IMR-90 (cell line): ENCODE measurements around the gene NOS1AP. TPM values are rescaled to one million over a fixed set of nuclear protein-coding genes. Genes with fewer than 3 reads are reported as not detected.

ENCODE experiments used
- ATAC-seq: fragments of 200-7000 bp; cut with Tn5 transposase; 2 replicates; pipeline ENCODE4 v1.9.1; 2020; ENCODE audit warnings: low read depth, mild to moderate bottlenecking, moderate library complexity
- BruUV-seq: library from RNA; stranded (reverse); fragments of 400-500 nt; replicated peaks from 2 replicates; lab custom pipeline; 2021; lab: Mats Ljungman, UMichigan
- CTCF ChIA-PET: fragments of 300-600 bp; formaldehyde crosslinking; extraction: SDS; loops from one replicate; lab custom pipeline; 2021; ENCODE audit warnings: antibody characterized with exemption; lab: Yijun Ruan, JAX
- POLR2A ChIA-PET: fragments of 300-600 bp; sonication (Branson Sonifier 250); formaldehyde crosslinking; loops from one replicate; lab custom pipeline; 2022; ENCODE audit warnings: antibody characterized with exemption; ENCODE audit not compliant: unreplicated experiment; lab: Charles Lee
- DNase-seq: peaks from one replicate; pipeline ENCODE4 v3.0.0; 2013
- H2AFZ ChIP-seq: replicated peaks from 2 replicates; pipeline ENCODE3; 2013; ENCODE audit warnings: low read length, mild to moderate bottlenecking; ENCODE audit not compliant: poor library complexity
- H2AK5ac ChIP-seq: 2 replicates; pipeline ENCODE4 v1.6.1; 2013; ENCODE audit warnings: low read depth, low read length, inconsistent platforms
- H2AK9ac ChIP-seq: replicated peaks from 2 replicates; pipeline ENCODE3; 2013; ENCODE audit warnings: mild to moderate bottlenecking, low read depth, low read length, moderate library complexity; ENCODE audit not compliant: poor library complexity
- H2BK120ac ChIP-seq: 2 replicates; pipeline ENCODE4 v1.6.1; 2013; ENCODE audit warnings: low read depth, low read length, inconsistent platforms
- H2BK15ac ChIP-seq: 3 replicates; pipeline ENCODE4 v1.6.1; 2013; ENCODE audit warnings: low read depth, low read length, inconsistent platforms
- H2BK20ac ChIP-seq: 2 replicates; pipeline ENCODE4 v1.6.1; 2013; ENCODE audit warnings: low read depth, mild to moderate bottlenecking, inconsistent platforms, low read length, moderate library complexity
- H2BK5ac ChIP-seq: 2 replicates; pipeline ENCODE4 v1.6.1; 2013; ENCODE audit warnings: mild to moderate bottlenecking, low read depth, low read length, inconsistent platforms; ENCODE audit not compliant: poor library complexity, severe bottlenecking
- H3K14ac ChIP-seq: replicated peaks from 2 replicates; pipeline ENCODE4 v1.6.1; 2013; ENCODE audit warnings: low read depth, low read length, inconsistent platforms
- H3K18ac ChIP-seq: 2 replicates; pipeline ENCODE4 v1.6.1; 2013; ENCODE audit warnings: low read depth, low read length, control low read depth
- H3K23ac ChIP-seq: 2 replicates; pipeline ENCODE4 v1.6.1; 2013; ENCODE audit warnings: low read depth, low read length, inconsistent platforms
- H3K27ac ChIP-seq: 2 replicates; pipeline ENCODE4 v1.5.1; 2013; ENCODE audit warnings: mild to moderate bottlenecking, control low read depth, low read length; ENCODE audit not compliant: insufficient read depth
- H3K27me3 ChIP-seq: 2 replicates; pipeline ENCODE4 v1.6.1; 2013; ENCODE audit warnings: low read length; ENCODE audit not compliant: control insufficient read depth, insufficient read depth
- H3K36me3 ChIP-seq: 2 replicates; pipeline ENCODE4 v1.6.1; 2013; ENCODE audit warnings: low read length, mixed read lengths; ENCODE audit not compliant: control insufficient read depth, insufficient read depth
- H3K4ac ChIP-seq: 2 replicates; pipeline ENCODE4 v1.6.1; 2013; ENCODE audit warnings: low read depth, low read length, inconsistent platforms
- H3K4me1 ChIP-seq: 2 replicates; pipeline ENCODE4 v1.6.1; 2013; ENCODE audit warnings: low read length, mixed read lengths; ENCODE audit not compliant: control insufficient read depth, insufficient read depth
- H3K4me2 ChIP-seq: 2 replicates; pipeline ENCODE4 v1.6.1; 2013; ENCODE audit warnings: low read depth, mild to moderate bottlenecking, control low read depth, low read length, moderate library complexity
- H3K4me3 ChIP-seq: 2 replicates; pipeline ENCODE4 v1.5.1; 2013; ENCODE audit warnings: low read depth, mild to moderate bottlenecking, control low read depth, low read length, moderate library complexity; ENCODE audit not compliant: insufficient read depth
- H3K56ac ChIP-seq: 2 replicates; pipeline ENCODE4 v1.6.1; 2013; ENCODE audit warnings: low read length, inconsistent platforms; ENCODE audit not compliant: insufficient read depth; ENCODE audit errors: extremely low read depth
- H3K79me1 ChIP-seq, 2 experiments: 2 replicates each; pipeline ENCODE4 v1.6.1; 2013; ENCODE audit warnings: low read length in 2 of 2, inconsistent platforms in 1 of 2, low read depth in 1 of 2
- H3K9ac ChIP-seq: 2 replicates; pipeline ENCODE4 v1.6.1; 2013; ENCODE audit warnings: low read depth, low read length, control low read depth
- H3K9me1 ChIP-seq: 2 replicates; pipeline ENCODE4 v1.6.1; 2013; ENCODE audit warnings: low read length, inconsistent platforms; ENCODE audit not compliant: insufficient read depth
- H3K9me3 ChIP-seq: 2 replicates; pipeline ENCODE4 v1.6.1; 2013; ENCODE audit warnings: low read length; ENCODE audit not compliant: control insufficient read depth, insufficient read depth
- H4K20me1 ChIP-seq: 2 replicates; pipeline ENCODE4 v1.6.1; 2013; ENCODE audit warnings: low read length, inconsistent platforms; ENCODE audit not compliant: insufficient read depth
- H4K5ac ChIP-seq: 2 replicates; pipeline ENCODE4 v1.6.1; 2013; ENCODE audit warnings: mild to moderate bottlenecking, low read depth, low read length, control low read depth
- H4K8ac ChIP-seq, 2 experiments: 2 replicates each; pipeline ENCODE4 v1.6.1; 2013; ENCODE audit warnings: low read depth in 2 of 2, low read length in 2 of 2, control low read depth in 1 of 2, inconsistent platforms in 1 of 2
- H4K91ac ChIP-seq: 2 replicates; pipeline ENCODE4 v1.6.1; 2013; ENCODE audit warnings: low read depth, low read length, inconsistent platforms; ENCODE audit not compliant: insufficient read depth
- MAFK ChIP-seq: IDR thresholded peaks from 2 replicates; pipeline ENCODE4 v1.6.1; 2012; ENCODE audit warnings: low read depth, low read length, improper control_type of control experiment
- MAZ ChIP-seq: IDR thresholded peaks from 2 replicates; pipeline ENCODE4 v1.6.1; 2012; ENCODE audit warnings: low read depth, mild to moderate bottlenecking, low read length, improper control_type of control experiment, moderate library complexity, borderline replicate concordance
- POLR2A ChIP-seq: IDR thresholded peaks from 2 replicates; pipeline ENCODE4 v1.6.1; 2012; ENCODE audit warnings: mild to moderate bottlenecking, low read depth, low read length
- RAD21 ChIP-seq: IDR thresholded peaks from 2 replicates; pipeline ENCODE4 v1.6.1; 2012; ENCODE audit warnings: low read length, improper control_type of control experiment
- RCOR1 ChIP-seq: IDR thresholded peaks from 2 replicates; pipeline ENCODE4 v1.6.1; 2012; ENCODE audit warnings: mild to moderate bottlenecking, low read length, improper control_type of control experiment; ENCODE audit not compliant: insufficient replicate concordance
- SMC3 ChIP-seq: fragments of 150-350 bp; IDR thresholded peaks from 2 replicates; pipeline ENCODE4 v1.6.1; 2016; ENCODE audit warnings: low read depth, mild to moderate bottlenecking, antibody characterized with exemption, low read length, moderate library complexity
- WGBS, 2 experiments: methylation state at CpG; one replicate each; pipeline versions ENCODE4 v1.1.5 to v1.1.7; 2013; ENCODE audit warnings: missing lambda C conversion rate in 2 of 2; ENCODE audit not compliant: insufficient read length in 1 of 2; ENCODE audit errors: extremely low coverage in 2 of 2; 5-methylcytosine and 5-hydroxymethylcytosine counted together
- dilution Hi-C: fragments of 300-500 bp; cut with HindIII; formaldehyde crosslinking; loops from one replicate; pipeline ENCODE4 v1.14.3; 2018; ENCODE audit warnings: low sequenced_read_pairs; ENCODE audit not compliant: unreplicated experiment
- in situ Hi-C: fragments of 300-500 bp; cut with MboI; formaldehyde crosslinking; loops from 3 replicates; pipeline ENCODE4 v1.14.3; 2019; ENCODE audit warnings: low sequenced_read_pairs, inconsistent platforms, mixed read lengths
- intact Hi-C: fragments of 100-400 bp; cut with micrococcal nuclease; formaldehyde crosslinking; loops from 2 replicates; pipeline ENCODE4 v1.10.0; 2022
- polyA plus RNA-seq, 3 experiments: library from polyadenylated mRNA; depleted of rRNA; stranded (reverse); fragments of >200 nt; gene quantifications; 2 replicates each; pipeline ENCODE4 v1.2.3, GENCODE V29; 2012; ENCODE audit warnings: low replicate concordance in 1 of 3
- total RNA-seq: library from RNA; depleted of rRNA; stranded (reverse); fragments of >200 nt; gene quantifications from 2 replicates; pipeline ENCODE4 v1.2.3, GENCODE V29; 2012
- TF ChIP-seq, protein P1 (sequence below): conservative IDR thresholded peaks from 2 replicates; pipeline ENCODE4 v1.5.1; 2012; ENCODE audit warnings: mild to moderate bottlenecking, low read depth, low read length, improper control_type of control experiment
- TF ChIP-seq, protein P2 (sequence below): fragments of 150-350 bp; IDR thresholded peaks from 2 replicates; pipeline ENCODE4 v1.6.1; 2017; ENCODE audit warnings: mild to moderate bottlenecking, antibody characterized with exemption, low read length, low read depth

Gene NOS1AP
- total and polyA plus RNA-seq, 2 of the 4 experiments (the other 2 are of a cell fraction) = 0.18 to 0.19 TPM

DNA sequence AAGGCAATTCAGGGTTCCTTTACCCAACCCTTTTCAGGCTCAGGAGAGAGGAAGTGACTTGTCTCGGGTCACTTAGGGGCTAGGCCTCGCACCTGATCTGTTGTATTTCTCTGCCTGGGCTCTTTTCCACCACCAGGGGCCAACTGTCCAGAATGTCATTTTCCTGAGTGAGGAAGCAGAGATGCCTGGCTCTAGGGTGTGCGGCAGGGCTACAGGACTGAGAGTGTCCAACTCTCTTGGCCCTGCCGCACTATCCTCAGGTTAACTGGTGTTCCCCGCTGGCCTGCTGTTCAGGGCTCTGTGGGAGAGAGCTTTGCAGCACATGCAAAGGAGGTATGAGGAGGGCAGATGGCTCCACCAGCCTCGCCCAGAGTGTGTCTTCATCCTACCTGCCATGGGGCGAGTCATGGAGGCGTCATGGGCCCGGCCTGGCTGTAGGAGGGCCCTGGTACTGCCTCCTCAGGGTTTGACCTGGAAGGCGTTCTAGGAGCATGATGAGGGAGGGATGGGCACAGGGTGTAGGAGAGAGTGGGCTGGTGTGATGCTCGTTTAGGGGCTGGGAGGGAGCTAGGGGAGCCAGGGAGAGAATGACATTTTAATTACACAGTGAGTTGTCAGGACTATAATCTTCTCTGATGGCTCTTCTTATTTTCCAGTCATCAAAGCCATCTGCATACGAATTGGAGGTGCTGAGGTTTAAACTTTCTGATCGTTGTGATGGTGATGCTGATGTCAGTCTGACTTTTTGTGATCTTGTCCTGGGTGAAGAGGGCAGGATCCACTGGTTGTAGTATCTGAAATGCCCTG, 128.3 kb downstream of the NOS1AP start:
- DNase-seq = no peak
- no peak overlapping the region for H3K9ac ChIP-seq
- no peak overlapping the region for H3K14ac ChIP-seq
- no CpG with 5 or more reads among the region's 13 CpGs for WGBS, 2 experiments
- CTCF ChIA-PET = no interaction called here
- no peak for ATAC-seq
- H3K4me3 ChIP-seq = no peak overlapping the region
- dilution Hi-C loops (no loop called here), in situ Hi-C loops (no loop called here), intact Hi-C loops (no loop called here)
- no peaks in the 10 kb centered on the region for H3K36me3 ChIP-seq
- peaks cover 2% of the 10 kb centered on the region; the same call in 1 of the 2 replicates for H3K9me3 ChIP-seq
- H3K4me1 ChIP-seq = no peaks in the 10 kb centered on the region
- H2BK5ac ChIP-seq = no peak overlapping the region
- no peak overlapping the region for H3K27ac ChIP-seq
- no peak overlapping the region for H2AFZ ChIP-seq
- no peak for TF ChIP-seq MAZ
- TF ChIP-seq, protein P1, sequence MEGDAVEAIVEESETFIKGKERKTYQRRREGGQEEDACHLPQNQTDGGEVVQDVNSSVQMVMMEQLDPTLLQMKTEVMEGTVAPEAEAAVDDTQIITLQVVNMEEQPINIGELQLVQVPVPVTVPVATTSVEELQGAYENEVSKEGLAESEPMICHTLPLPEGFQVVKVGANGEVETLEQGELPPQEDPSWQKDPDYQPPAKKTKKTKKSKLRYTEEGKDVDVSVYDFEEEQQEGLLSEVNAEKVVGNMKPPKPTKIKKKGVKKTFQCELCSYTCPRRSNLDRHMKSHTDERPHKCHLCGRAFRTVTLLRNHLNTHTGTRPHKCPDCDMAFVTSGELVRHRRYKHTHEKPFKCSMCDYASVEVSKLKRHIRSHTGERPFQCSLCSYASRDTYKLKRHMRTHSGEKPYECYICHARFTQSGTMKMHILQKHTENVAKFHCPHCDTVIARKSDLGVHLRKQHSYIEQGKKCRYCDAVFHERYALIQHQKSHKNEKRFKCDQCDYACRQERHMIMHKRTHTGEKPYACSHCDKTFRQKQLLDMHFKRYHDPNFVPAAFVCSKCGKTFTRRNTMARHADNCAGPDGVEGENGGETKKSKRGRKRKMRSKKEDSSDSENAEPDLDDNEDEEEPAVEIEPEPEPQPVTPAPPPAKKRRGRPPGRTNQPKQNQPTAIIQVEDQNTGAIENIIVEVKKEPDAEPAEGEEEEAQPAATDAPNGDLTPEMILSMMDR = no peak
- TF ChIP-seq, protein P2, sequence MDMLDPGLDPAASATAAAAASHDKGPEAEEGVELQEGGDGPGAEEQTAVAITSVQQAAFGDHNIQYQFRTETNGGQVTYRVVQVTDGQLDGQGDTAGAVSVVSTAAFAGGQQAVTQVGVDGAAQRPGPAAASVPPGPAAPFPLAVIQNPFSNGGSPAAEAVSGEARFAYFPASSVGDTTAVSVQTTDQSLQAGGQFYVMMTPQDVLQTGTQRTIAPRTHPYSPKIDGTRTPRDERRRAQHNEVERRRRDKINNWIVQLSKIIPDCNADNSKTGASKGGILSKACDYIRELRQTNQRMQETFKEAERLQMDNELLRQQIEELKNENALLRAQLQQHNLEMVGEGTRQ = no peak
- no peak for TF ChIP-seq MAFK
- no peak for TF ChIP-seq RAD21
- TF ChIP-seq SMC3 = no peak
- TF ChIP-seq POLR2A = no peak
- no peak for TF ChIP-seq RCOR1
- BruUV-seq = no TSS peak
- H4K5ac ChIP-seq = no peak overlapping the region
- peaks cover 9% of the 10 kb centered on the region for H3K27me3 ChIP-seq
- H2BK15ac ChIP-seq = no peak overlapping the region
- H3K4ac ChIP-seq = no peak overlapping the region
- POLR2A ChIA-PET = no interaction called here
- no peaks in the 10 kb centered on the region for H3K79me1 ChIP-seq
- no peak overlapping the region for H3K23ac ChIP-seq
- H3K56ac ChIP-seq = no peak overlapping the region
- H2AK5ac ChIP-seq = no peak overlapping the region
- no peaks in the 10 kb centered on the region for H4K20me1 ChIP-seq
- H3K9me1 ChIP-seq = no peaks in the 10 kb centered on the region
- no peak overlapping the region for H3K4me2 ChIP-seq
- no peak overlapping the region for H4K8ac ChIP-seq
- H2BK20ac ChIP-seq = no peak overlapping the region
- no peak overlapping the region for H2AK9ac ChIP-seq
- no peak overlapping the region for H2BK120ac ChIP-seq
- no peak overlapping the region for H3K18ac ChIP-seq
- no peak overlapping the region for H4K91ac ChIP-seq
